Sigmoid colon (tissue), 4 donors: ENCODE measurements around the gene DARS1.
A peak's percentile ranks its signal among the peaks of the same experiment; 100 is the strongest.

Experiments
- POLR2A ChIP-seq, 2 donors: fragments of 450-650 bp; IDR thresholded peaks; one replicate each; pipeline ENCODE4 v1.6.1; 2016; ENCODE audit warnings: antibody characterized with exemption in 2 of 2, mild to moderate bottlenecking in 2 of 2, moderate library complexity in 2 of 2
- POLR2AphosphoS5 ChIP-seq, 4 donors: sonication (generic); formaldehyde crosslinking; IDR thresholded peaks; one replicate each; pipeline ENCODE4 v1.6.1; 2017; ENCODE audit warnings: antibody characterized with exemption in 4 of 4
- TF ChIP-seq, protein P1 (sequence below), 4 experiments: fragments of 450-650 bp in 3 of 4; fragments of 200-600 bp in 1 of 4; IDR thresholded peaks; one replicate each; pipeline ENCODE4 v1.5.1; 2016 to 2019; ENCODE audit warnings: antibody characterized with exemption in 4 of 4, mild to moderate bottlenecking in 3 of 4, moderate library complexity in 2 of 4

DNA sequence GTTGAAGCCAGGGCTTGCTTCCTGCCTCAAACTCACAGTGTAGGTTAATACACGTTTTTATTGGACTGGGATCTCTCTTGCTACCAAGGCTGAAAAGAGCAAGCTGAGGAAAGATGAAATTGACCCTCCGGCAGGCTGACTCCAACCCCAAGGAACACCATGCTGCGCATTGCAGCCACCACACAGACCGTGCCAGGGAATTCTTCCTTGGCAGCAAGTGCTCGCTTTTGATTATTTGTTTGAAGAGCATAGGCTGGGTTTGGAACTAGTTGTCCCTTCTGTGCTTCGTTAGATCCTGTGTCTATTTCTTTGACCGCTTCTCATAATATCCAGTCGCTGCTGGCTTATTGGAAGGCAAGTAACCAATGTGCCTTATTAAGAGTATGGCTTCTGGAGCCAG lies 34.4 kb upstream of the DARS1 start:
- TF ChIP-seq, protein P1, sequence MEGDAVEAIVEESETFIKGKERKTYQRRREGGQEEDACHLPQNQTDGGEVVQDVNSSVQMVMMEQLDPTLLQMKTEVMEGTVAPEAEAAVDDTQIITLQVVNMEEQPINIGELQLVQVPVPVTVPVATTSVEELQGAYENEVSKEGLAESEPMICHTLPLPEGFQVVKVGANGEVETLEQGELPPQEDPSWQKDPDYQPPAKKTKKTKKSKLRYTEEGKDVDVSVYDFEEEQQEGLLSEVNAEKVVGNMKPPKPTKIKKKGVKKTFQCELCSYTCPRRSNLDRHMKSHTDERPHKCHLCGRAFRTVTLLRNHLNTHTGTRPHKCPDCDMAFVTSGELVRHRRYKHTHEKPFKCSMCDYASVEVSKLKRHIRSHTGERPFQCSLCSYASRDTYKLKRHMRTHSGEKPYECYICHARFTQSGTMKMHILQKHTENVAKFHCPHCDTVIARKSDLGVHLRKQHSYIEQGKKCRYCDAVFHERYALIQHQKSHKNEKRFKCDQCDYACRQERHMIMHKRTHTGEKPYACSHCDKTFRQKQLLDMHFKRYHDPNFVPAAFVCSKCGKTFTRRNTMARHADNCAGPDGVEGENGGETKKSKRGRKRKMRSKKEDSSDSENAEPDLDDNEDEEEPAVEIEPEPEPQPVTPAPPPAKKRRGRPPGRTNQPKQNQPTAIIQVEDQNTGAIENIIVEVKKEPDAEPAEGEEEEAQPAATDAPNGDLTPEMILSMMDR (IDR thresholded peaks at IDR 0.05): no peak
- TF ChIP-seq POLR2AphosphoS5 (IDR thresholded peaks at IDR 0.05) (peak in 1 of 4 donors; percentile 19), POLR2A (IDR thresholded peaks at IDR 0.05) (no peak)
